ENCODE data around the gene ROBO2. TPM values are rescaled to one million over a fixed set of nuclear protein-coding genes. Genes with fewer than 3 reads are reported as not detected.
A peak's percentile ranks its signal among the peaks of the same experiment; 100 is the strongest.

ROBO2 gene
- polyA plus RNA-seq, 1 of the 3 experiments (the other 2 are of a cell fraction), result not detected

DNA sequence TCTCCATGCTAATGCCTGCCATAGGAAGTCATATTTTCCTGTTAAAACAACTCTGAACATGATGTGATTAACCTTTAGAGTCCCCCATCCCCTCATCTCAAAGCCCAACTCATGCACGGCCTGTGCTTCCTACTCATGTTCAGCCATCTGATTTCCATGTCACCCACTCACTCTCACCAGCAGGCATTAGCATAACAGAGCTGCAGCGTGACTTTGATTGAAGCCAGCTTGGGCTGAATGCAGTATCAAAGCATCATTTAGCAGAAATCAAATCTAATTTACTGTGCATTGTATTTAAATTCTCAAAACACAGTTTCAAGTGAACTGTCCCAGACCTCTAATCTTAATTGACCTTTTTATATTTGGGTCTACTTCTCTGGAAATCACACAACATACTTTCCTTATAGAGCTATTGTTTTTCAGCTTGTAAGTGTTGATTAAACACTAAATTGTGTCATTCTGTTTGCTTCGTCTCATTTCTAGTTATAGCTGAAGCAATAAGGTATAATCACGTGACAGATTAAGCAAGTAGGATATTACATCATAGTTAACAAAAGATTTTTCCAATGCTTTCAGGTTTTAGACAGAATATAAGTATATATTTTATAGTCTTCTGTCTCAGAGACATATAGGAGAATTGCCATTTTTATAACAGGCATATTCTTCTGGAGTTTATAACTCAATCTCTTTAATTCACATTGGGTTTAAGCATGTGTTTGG, 501.5 kb downstream of the ROBO2 start:
- Histone ChIP-seq H3F3A (replicated peaks; ENCODE audit: insufficient read depth) (no peaks in the 10 kb centered on the region), H2AFZ (ENCODE audit: low read depth) (no peak overlapping the region), H3K27ac (ENCODE audit: low read depth in 2 of 2, low read length in 1 of 2) (peak overlapping the region in 1 of 2 experiments; percentile 86; a peak in 2 of 4 replicates), H3K4me1 (ENCODE audit: control insufficient read depth in 1 of 2, insufficient read depth in 2 of 2, low read depth in 1 of 2, low read length in 1 of 2) (peaks cover 0 to 11% of the 10 kb centered on the region in 2 experiments; a peak in 2 of 4 replicates), H3K36me3 (replicated peaks in 1 of 2; ENCODE audit: control insufficient read depth in 1 of 2, insufficient read depth in 2 of 2, low read length in 1 of 2) (no peaks in the 10 kb centered on the region), H3K9me3 (no peaks in the 10 kb centered on the region), H3K79me2 (ENCODE audit: insufficient read depth) (no peaks in the 10 kb centered on the region), H3K9me2 (no peaks in the 10 kb centered on the region), H3K27me3 (ENCODE audit: insufficient read depth) (no peaks in the 10 kb centered on the region), H3K9ac (no peak overlapping the region), H3K4me2 (no peak overlapping the region), H4K20me1 (ENCODE audit: insufficient read depth) (no peaks in the 10 kb centered on the region), H3K4me3 (ENCODE audit: low read depth in 2 of 2, low read length in 1 of 2) (no peak overlapping the region)
- TF ChIP-seq GATA2 (CRISPR knock-in tag; IDR thresholded peaks at IDR 0.05) (peak; percentile 93), TCF12 (IDR thresholded peaks at IDR 0.05) (peak; percentile 41), EP300 (IDR thresholded peaks at IDR 0.05; ENCODE audit: borderline replicate concordance in 1 of 2, low read depth in 1 of 2, low read length in 1 of 2) (peak in 1 of 2 experiments; percentile 94; a peak in 2 of 4 replicates), NRF1 (IDR thresholded peaks at IDR 0.05; ENCODE audit: low read depth, low read length) (no peak), CHD2 (IDR thresholded peaks at IDR 0.05; ENCODE audit: low read length, partially characterized antibody) (peak; percentile 70), RCOR1 (IDR thresholded peaks at IDR 0.05; ENCODE audit: low read length) (peak; percentile 72; the same call in 1 of the 2 replicates), FOXJ3 (CRISPR knock-in tag; IDR thresholded peaks at IDR 0.05) (0 out of 2 replicates have a peak, but pooled peaks have one; percentile 63), TEAD4 (IDR thresholded peaks at IDR 0.05; ENCODE audit: borderline replicate concordance, insufficient read depth) (no peak), RAD21 (IDR thresholded peaks at IDR 0.05; ENCODE audit: low read length) (peak; percentile 39), GABPA (IDR thresholded peaks at IDR 0.05; ENCODE audit: low read depth) (no peak), MXI1 (IDR thresholded peaks at IDR 0.05; ENCODE audit: low read depth, low read length) (peak; percentile 66)
- TF ChIP-seq, protein P1, sequence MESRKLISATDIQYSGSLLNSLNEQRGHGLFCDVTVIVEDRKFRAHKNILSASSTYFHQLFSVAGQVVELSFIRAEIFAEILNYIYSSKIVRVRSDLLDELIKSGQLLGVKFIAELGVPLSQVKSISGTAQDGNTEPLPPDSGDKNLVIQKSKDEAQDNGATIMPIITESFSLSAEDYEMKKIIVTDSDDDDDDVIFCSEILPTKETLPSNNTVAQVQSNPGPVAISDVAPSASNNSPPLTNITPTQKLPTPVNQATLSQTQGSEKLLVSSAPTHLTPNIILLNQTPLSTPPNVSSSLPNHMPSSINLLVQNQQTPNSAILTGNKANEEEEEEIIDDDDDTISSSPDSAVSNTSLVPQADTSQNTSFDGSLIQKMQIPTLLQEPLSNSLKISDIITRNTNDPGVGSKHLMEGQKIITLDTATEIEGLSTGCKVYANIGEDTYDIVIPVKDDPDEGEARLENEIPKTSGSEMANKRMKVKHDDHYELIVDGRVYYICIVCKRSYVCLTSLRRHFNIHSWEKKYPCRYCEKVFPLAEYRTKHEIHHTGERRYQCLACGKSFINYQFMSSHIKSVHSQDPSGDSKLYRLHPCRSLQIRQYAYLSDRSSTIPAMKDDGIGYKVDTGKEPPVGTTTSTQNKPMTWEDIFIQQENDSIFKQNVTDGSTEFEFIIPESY (IDR thresholded peaks at IDR 0.05; ENCODE audit: borderline replicate concordance, low read depth), result no peak
- TF ChIP-seq, protein P2, sequence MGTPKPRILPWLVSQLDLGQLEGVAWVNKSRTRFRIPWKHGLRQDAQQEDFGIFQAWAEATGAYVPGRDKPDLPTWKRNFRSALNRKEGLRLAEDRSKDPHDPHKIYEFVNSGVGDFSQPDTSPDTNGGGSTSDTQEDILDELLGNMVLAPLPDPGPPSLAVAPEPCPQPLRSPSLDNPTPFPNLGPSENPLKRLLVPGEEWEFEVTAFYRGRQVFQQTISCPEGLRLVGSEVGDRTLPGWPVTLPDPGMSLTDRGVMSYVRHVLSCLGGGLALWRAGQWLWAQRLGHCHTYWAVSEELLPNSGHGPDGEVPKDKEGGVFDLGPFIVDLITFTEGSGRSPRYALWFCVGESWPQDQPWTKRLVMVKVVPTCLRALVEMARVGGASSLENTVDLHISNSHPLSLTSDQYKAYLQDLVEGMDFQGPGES (IDR thresholded peaks at IDR 0.05; ENCODE audit: low read depth, low read length), result no peak
- POLR2A ChIA-PET, result no interaction called here
- DNase-seq, result peak; percentile 63
- WGBS (ENCODE audit: low lambda C conversion rate), result 16% methylated on average over 4 of the region's 4 CpGs
- CTCF ChIA-PET, result no interaction called here

DNA sequence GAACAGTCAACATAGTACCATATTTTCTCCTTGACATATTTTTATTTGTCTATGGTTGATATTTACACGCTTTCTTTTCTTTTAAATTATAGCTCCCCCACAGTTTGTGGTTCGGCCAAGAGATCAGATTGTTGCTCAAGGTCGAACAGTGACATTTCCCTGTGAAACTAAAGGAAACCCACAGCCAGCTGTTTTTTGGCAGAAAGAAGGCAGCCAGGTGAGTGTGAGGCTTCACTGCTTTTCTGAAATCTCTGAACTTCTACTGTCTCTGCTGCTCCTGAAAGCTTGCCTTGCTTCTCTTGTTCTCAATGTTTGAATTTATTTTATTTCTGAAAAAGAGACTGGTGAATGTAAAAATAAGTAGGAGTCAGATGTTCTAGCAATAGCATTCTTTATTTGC, 506.3 kb downstream of the ROBO2 start:
- H3K4me3 ChIP-seq (ENCODE audit: low read depth in 2 of 2, low read length in 1 of 2), result no peak overlapping the region
- H3K4me1 ChIP-seq (ENCODE audit: control insufficient read depth in 1 of 2, insufficient read depth in 2 of 2, low read depth in 1 of 2, low read length in 1 of 2), result peaks cover 0 to 4% of the 10 kb centered on the region in 2 experiments; a peak in 2 of 4 replicates
- no peaks in the 10 kb centered on the region for H3K36me3 ChIP-seq (replicated peaks in 1 of 2; ENCODE audit: control insufficient read depth in 1 of 2, insufficient read depth in 2 of 2, low read length in 1 of 2)
- no peaks in the 10 kb centered on the region for H3K27me3 ChIP-seq (ENCODE audit: insufficient read depth)
- H2AFZ ChIP-seq (ENCODE audit: low read depth), result no peak overlapping the region
- no peak for DNase-seq
- no peak overlapping the region for H3K9ac ChIP-seq
- H3K9me3 ChIP-seq, result no peaks in the 10 kb centered on the region
- no peaks in the 10 kb centered on the region; the same call in 1 of the 2 replicates for H3K9me2 ChIP-seq
- H3K4me2 ChIP-seq, result no peak overlapping the region
- no peak overlapping the region for H3K27ac ChIP-seq (ENCODE audit: low read depth in 2 of 2, low read length in 1 of 2)
- no peaks in the 10 kb centered on the region for H3K79me2 ChIP-seq (ENCODE audit: insufficient read depth)
- no peaks in the 10 kb centered on the region for H4K20me1 ChIP-seq (ENCODE audit: insufficient read depth)
- ChIA-PET CTCF (no interaction called here), POLR2A (no interaction called here)
- 35% methylated on average over 3 of the region's 3 CpGs for WGBS (ENCODE audit: low lambda C conversion rate)
- H3F3A ChIP-seq (replicated peaks; ENCODE audit: insufficient read depth), result no peaks in the 10 kb centered on the region
- TF ChIP-seq, protein P3, sequence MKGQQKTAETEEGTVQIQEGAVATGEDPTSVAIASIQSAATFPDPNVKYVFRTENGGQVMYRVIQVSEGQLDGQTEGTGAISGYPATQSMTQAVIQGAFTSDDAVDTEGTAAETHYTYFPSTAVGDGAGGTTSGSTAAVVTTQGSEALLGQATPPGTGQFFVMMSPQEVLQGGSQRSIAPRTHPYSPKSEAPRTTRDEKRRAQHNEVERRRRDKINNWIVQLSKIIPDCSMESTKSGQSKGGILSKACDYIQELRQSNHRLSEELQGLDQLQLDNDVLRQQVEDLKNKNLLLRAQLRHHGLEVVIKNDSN (IDR thresholded peaks at IDR 0.05; ENCODE audit: borderline replicate concordance, low read depth), result no peak
- TF ChIP-seq FOXJ3 (CRISPR knock-in tag; IDR thresholded peaks at IDR 0.05) (no peak), SMC3 (IDR thresholded peaks at IDR 0.05; ENCODE audit: low read depth, low read length) (no peak), RAD21 (IDR thresholded peaks at IDR 0.05; ENCODE audit: low read length) (no peak), NFIC (IDR thresholded peaks at IDR 0.05; ENCODE audit: borderline replicate concordance) (no peak), TCF12 (IDR thresholded peaks at IDR 0.05) (no peak), JUND (IDR thresholded peaks at IDR 0.05) (no peak), RCOR1 (IDR thresholded peaks at IDR 0.05; ENCODE audit: low read length) (no peak), ELF1 (IDR thresholded peaks at IDR 0.05) (no peak), CHD2 (IDR thresholded peaks at IDR 0.05; ENCODE audit: low read length, partially characterized antibody) (no peak)
- TF ChIP-seq, protein P4, sequence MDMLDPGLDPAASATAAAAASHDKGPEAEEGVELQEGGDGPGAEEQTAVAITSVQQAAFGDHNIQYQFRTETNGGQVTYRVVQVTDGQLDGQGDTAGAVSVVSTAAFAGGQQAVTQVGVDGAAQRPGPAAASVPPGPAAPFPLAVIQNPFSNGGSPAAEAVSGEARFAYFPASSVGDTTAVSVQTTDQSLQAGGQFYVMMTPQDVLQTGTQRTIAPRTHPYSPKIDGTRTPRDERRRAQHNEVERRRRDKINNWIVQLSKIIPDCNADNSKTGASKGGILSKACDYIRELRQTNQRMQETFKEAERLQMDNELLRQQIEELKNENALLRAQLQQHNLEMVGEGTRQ (IDR thresholded peaks at IDR 0.05; ENCODE audit: borderline replicate concordance, low read depth, low read length), result no peak
- TF ChIP-seq, protein P5, sequence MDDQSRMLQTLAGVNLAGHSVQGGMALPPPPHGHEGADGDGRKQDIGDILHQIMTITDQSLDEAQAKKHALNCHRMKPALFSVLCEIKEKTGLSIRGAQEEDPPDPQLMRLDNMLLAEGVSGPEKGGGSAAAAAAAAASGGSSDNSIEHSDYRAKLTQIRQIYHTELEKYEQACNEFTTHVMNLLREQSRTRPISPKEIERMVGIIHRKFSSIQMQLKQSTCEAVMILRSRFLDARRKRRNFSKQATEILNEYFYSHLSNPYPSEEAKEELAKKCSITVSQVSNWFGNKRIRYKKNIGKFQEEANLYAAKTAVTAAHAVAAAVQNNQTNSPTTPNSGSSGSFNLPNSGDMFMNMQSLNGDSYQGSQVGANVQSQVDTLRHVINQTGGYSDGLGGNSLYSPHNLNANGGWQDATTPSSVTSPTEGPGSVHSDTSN (IDR thresholded peaks at IDR 0.05), result no peak

Data from SK-N-SH (cell line).